Omental fat pad (tissue), 4 donors: ENCODE data around the gene ALB. TPM values are rescaled to one million over a fixed set of nuclear protein-coding genes. Genes with fewer than 3 reads are reported as not detected.

Source experiments
- ATAC-seq: fragments of 150-250 bp; one replicate; pipeline ENCODE4 v1.9.1; 2016; ENCODE audit warnings: mild to moderate bottlenecking, moderate library complexity; ENCODE audit not compliant: low FRiP score
- DNase-seq: peaks from one replicate; pipeline ENCODE4 v3.0.0-alpha.2; 2019; ENCODE audit warnings: low spot score
- CTCF ChIP-seq, 3 donors: fragments of 450-650 bp; IDR thresholded peaks; one replicate each; pipeline ENCODE4 v1.5.1; 2016 to 2017; ENCODE audit warnings: antibody characterized with exemption in 3 of 3, mild to moderate bottlenecking in 3 of 3, moderate library complexity in 2 of 3
- total RNA-seq, 4 donors: library from RNA; depleted of rRNA; stranded (reverse); fragments of >200 nt; gene quantifications; one replicate each; pipeline ENCODE4 v1.1.0, GENCODE V29; 2016

The ALB gene
- total RNA-seq, 4 donors from 2014 or later, result 1.2 TPM; not detected in 3

- DNase-seq (no peak), ATAC-seq (no peak)
- TF ChIP-seq CTCF (IDR thresholded peaks at IDR 0.05), result no peak
Observed at GRCh38 chr4:73408181-73408867, 4.2 kb downstream of the ALB start.

- no peak for TF ChIP-seq CTCF (IDR thresholded peaks at IDR 0.05)
- ATAC-seq, result no peak
- no peak for DNase-seq
Observed at GRCh38 chr4:73409012-73409862, 5.2 kb downstream of the ALB start.

GRCh38 chr4:73409978-73410548 is 6.0 kb downstream of the ALB start:
- TF ChIP-seq CTCF (IDR thresholded peaks at IDR 0.05), result no peak
- DNase-seq (no peak), ATAC-seq (no peak)

- ATAC-seq (no peak), DNase-seq (no peak)
- no peak for TF ChIP-seq CTCF (IDR thresholded peaks at IDR 0.05)
Observed at GRCh38 chr4:73410916-73411730, 7.0 kb downstream of the ALB start.

- TF ChIP-seq CTCF (IDR thresholded peaks at IDR 0.05), result no peak
- DNase-seq, result no peak
- ATAC-seq, result no peak
Observed at GRCh38 chr4:73411731-73412414, 7.8 kb downstream of the ALB start.

GRCh38 chr4:73413294-73413755 is 9.2 kb downstream of the ALB start:
- DNase-seq (no peak), ATAC-seq (no peak)
- no peak for TF ChIP-seq CTCF (IDR thresholded peaks at IDR 0.05)
